SU-DHL-6 (cell line): Measurements from ENCODE around the gene PXK.

Source experiments
- CTCF ChIP-seq: fragments of 200-600 bp; sonication (generic); IDR thresholded peaks from one replicate; pipeline ENCODE4 v1.5.1; 2017; ENCODE audit warnings: antibody characterized with exemption, mild to moderate bottlenecking, low read length, moderate library complexity; ENCODE audit not compliant: insufficient read depth, poor library complexity, severe bottlenecking
- EZH2phosphoT487 ChIP-seq: fragments of 200-600 bp; sonication (generic), shearing (Covaris generic); conservative IDR thresholded peaks from 2 replicates; pipeline ENCODE4 v1.6.1; 2018; ENCODE audit warnings: mild to moderate bottlenecking, antibody characterized with exemption, low read length, moderate library complexity, mixed read lengths

- TF ChIP-seq CTCF (no peak), EZH2phosphoT487 (no peak)
Measured at GRCh38 chr3:58464866-58465265, 132.2 kb downstream of the PXK start.
